GM18873 (cell line): Measurements from ENCODE around the gene CCDC187.

Experiments used
- ATAC-seq: cut with Tn5 transposase; IDR thresholded peaks from one replicate; pipeline ENCODE4 v1.9.1; 2021; ENCODE audit warnings: mild to moderate bottlenecking, moderate library complexity, moderate number of reproducible peaks; ENCODE audit not compliant: unreplicated experiment, low FRiP score

The CCDC187 gene

DNA sequence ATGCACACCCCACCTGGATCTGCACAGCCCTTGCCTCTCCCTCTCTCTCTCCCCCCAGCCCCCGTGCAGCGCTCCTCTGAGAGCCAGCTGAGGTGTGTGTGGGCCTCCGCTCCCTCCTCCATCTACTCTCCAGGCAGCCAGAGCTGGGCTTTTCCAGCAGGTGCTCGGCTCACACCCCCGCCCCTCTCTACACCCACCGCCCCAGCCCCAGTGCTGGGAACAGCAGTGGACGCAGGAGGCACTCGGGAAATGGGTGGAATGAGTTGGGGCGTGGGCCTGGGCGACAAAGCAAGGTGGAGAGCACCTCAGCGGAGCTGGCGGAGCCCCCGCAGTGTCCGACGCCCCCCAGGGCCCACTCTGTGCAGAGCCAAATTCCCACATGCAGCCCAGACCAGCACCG, 85.6 kb downstream of the CCDC187 start:
- ATAC-seq, result no peak

DNA sequence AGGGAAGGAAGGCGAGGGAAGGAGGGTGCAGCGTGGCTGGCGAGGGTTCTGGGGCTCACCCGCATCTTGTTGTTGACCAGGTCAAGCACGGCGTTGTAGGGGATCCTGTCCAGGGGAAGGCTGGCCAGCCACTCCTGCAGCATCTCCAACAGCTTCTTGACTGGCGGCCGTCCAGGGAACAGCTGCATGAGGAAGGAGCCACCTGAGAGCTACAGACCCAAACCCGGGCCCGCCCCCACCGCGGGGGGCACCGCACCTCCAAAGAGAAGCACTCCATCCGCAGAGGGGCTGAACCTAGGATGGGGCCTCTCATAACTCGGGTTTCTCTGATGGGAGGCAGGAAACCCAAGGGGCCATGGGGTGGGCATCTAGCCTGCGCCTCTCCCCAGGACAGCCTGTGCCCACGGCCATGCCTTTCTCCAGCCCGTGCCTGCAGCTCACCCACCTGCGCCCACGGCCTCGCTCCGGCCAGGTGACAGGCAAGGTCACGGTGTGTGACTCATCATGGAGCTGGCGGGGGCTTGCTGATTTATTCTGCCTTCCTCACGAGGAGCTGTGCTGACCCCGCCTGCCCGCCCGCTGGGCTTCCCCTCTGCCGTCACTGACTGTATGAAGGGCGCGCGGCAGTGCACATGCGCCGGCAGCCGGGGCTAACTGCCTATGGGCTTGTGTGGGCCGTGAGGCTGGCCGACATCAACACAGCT, 87.2 kb downstream of the CCDC187 start:
- no peak for ATAC-seq

DNA sequence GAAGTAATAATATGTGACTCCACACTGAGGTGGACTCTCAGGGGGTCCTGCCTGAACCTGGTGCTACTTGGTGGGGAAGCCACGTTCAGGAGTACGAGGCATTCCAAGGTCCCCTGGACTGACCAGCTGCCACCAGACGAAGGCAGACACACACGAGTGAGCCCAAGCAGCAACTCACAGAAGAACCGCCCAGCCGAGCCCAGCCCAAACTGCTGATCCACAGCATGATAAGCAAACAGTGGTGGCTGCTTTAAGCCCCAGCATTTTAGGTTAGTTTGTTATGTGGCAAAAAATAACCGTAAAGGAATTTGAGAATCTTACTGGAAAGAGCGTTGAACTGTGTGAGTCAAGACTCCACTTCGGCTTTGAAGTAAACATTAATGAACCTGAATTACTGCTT, 90.2 kb downstream of the CCDC187 start:
- no peak for ATAC-seq

GRCh38 chr9:136212345-136212950, 91.4 kb downstream of the CCDC187 start:
- ATAC-seq, result no peak

GRCh38 chr9:136211441-136212344, 92.2 kb downstream of the CCDC187 start:
- ATAC-seq, result no peak

DNA sequence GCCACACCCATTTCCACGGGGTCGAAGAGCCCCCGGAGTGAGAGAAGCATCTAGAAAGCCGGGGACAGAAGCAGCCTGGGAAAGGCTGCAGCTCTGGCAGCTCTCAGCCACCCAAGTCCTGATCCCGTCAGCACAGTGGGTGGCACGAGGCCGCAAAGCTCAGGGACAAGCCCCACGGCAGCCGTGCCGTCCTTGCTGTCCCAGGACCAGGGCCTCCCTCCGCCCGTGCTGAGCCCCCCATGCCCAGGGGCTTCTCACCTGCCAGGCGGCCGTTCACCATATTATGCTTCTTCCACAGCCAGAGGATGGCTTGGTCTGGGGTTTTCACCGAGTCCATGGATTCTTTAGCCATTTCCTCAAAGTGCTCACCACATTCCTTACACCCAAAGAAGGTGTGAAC, 92.9 kb downstream of the CCDC187 start:
- ATAC-seq, result no peak

GRCh38 chr9:136210276-136210675, 93.6 kb downstream of the CCDC187 start:
- no peak for ATAC-seq

DNA sequence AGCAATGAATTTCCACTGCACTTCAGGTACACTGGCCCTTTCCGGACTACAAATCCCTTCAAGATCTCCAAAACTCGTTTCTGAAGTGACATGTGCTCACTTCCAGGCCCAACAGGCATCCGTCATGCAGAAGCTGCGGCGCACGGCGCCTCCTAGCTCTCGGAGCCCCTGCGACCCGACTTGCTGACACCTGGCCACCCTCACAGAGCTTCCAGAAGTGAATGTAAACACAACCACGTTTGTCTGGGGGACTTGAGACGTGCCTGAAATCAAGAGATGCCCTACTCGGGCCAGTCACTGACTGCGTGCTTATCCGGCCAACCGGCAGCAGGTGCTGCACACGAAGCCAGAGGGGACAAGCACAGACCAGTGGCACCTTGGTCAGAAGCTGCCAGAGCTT, 94.1 kb downstream of the CCDC187 start:
- no peak for ATAC-seq

DNA sequence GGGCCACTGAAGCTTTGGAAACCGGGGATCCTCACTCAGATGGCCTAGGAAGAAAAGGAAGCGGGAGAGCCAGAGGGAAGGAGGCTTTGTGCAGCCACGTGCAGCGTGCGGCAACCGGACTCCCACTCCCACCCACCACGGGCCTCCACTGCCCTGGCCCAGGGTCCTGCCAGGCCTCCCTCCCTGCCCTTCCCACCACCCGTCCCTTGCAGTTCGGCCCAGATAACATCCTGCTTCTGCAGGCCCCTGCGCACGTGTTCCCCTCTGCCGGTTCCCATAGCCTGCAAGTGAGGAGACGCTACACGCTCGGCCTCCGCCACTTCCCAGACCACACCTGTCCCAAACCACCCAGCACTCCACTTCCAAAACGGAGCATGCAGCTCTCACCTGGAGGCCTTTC, 94.7 kb downstream of the CCDC187 start:
- no peak for ATAC-seq

GRCh38 chr9:136208675-136209074, 95.2 kb downstream of the CCDC187 start:
- no peak for ATAC-seq

- ATAC-seq, result no peak
Measured at GRCh38 chr9:136207616-136208015, 96.3 kb downstream of the CCDC187 start.

- ATAC-seq, result no peak
Measured at GRCh38 chr9:136206602-136207275, 97.2 kb downstream of the CCDC187 start.

DNA sequence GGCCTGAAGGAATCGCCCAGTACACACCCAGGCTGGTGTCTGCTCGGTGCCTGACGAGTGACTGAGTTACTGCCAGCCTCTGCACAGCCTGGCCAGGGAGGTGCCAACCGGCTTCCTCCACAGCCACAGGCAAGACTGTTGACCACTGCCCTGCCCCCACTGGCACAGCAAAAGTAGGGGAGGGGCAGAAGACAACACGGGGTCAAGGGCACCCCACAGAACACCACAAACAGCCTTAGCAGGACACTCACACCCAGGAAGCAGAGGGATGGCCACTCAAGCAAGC, 98.2 kb downstream of the CCDC187 start:
- no peak for ATAC-seq

DNA sequence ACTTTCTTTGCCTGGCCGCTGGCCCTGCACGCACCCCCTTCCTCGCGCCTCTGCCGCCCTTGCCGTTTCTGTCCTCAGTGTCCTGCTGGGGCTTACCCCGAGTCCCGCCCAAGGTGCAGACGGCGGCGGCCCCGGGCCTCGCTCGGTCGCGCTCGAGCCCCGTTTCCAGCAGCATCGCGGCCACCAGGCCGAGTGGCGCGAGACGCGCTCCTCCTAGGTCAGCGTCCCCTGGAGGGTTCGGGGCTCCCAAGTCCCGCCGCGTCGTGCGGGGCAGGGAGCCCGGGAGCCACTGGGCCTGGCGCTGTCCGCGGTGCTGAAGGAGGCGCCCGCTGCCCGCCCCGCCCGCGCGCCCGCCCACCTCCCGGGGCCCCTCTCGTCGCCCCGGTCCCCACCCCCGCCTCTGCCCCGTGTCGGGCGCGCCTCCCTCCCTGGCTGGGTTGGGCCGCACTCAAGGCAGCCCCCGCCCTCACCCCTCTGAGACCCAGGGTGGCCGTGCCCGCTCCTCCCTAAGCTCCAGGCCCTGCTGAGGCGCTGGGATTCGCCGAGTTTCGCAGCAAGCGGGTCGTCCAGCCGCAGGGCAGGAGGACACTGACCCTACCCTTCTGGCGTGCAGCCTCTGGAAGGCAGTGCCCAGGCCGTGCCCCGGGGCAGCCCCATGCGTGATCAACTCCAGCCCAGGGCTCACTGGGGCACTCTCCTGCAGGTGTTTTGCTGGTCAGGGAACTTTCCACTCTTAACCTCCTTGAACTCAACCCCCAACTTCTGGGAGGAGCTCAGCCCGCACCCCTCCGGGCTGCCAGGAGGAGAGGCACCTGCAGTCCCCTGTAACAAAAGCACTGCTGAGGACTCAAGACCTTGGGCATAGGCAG, 98.8 kb downstream of the CCDC187 start, which contains the start of gene LHX3:
Gene LHX3 (minus strand): TSS at position 291 of the 869 bp plus-strand sequence. CDS start 116 bp downstream, at position 175.
- no peak for ATAC-seq

DNA sequence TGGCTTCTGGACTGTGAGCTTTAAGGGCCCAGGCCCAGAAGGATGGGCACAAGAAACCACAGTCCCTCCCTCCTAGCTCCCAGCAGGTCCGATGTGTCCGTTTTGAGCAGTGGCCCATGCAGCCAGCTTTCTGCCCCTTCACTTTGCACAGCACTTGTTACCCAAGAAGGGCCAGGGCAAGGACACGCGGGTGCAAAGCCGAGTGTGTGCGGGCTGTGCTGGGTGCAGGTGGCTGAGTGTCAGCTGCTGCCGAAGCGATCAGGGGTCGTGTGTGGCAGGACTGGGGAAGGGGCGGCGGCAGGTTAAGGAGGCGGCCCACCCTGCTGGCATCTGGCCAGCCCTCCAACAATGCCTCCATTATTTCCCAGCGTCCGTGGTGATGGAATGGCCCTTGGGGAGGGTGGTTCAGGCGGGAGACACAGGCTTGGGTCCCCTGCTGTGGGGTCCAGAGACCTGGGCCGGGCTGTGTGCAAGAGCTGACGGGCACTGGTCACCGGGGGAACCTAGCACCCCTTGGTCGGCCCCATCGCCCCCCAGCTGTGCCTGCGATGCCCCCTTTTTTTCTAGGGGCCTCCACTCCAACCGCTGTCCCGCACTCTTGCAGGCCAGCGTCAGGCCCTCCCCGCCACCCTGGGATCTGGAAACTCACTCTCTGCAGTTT, 99.6 kb downstream of the CCDC187 start:
- ATAC-seq, result no peak

GRCh38 chr9:136203408-136204144, 100.3 kb downstream of the CCDC187 start:
- no peak for ATAC-seq

DNA sequence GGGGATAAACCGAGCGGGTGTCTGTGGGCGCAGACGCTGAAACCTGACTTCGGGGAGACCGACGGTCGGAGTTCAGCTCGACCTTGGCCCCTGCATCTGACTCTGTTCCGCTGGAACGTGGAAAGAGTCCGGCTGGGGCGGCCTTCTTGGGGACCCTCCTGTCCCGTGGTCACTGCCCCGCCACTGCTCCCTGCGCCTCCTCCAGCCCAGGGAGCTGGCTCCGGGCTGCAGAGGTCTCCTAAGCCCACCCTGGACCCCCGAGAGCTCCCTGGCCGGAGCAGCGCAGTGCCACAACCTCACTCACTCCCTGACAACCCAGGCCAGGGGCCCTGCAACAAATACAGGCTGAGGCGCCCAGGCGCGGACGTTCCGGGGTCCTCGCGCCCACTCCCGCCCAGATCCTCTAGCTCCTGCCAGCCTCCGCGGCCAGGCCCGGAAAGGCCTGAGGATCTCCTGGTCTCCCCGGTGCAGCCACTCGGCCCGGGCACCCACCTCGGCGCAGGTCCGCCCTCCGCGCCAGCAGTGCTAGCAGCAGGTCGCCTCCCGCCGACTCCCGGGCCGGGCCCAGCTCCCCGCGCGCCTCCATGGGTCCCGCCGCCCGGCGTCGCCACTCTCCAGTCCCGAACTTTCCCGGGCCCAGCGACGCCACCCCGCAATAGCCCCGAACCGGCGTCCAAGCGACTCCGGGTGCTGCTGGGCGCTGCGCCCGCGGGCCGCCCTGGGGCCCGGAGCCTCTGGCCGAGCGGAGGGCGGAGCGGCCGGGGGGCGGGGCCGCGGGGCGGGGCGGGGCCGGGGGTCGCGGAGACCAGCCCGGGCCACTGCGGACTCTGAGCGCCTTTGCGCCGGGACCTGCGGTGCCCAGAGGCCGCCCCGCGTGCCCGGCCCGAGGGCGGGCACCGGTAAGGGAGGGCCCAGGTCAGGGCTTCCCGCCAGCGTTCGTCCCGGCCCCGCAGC, 101.2 kb downstream of the CCDC187 start:
- no peak for ATAC-seq
